H9 (cell line): ENCODE data around the gene CHN1. TPM values are rescaled to one million over a fixed set of nuclear protein-coding genes. Genes with fewer than 3 reads are reported as not detected.

ENCODE experiments used
- DNase-seq: peaks from one replicate; pipeline ENCODE4 v3.0.0-alpha.2; 2017
- H2AFZ ChIP-seq: one replicate; pipeline ENCODE4 v1.6.1; 2013; ENCODE audit warnings: mild to moderate bottlenecking, low read length, control low read depth, moderate library complexity
- H2AK5ac ChIP-seq: 2 replicates; pipeline ENCODE4 v1.6.1; 2013; ENCODE audit warnings: low read length, control low read depth, mixed read lengths; ENCODE audit not compliant: insufficient read length
- H2BK120ac ChIP-seq: one replicate; pipeline ENCODE4 v1.6.1; 2013; ENCODE audit warnings: low read depth, mild to moderate bottlenecking, low read length, control low read depth, inconsistent platforms; ENCODE audit not compliant: poor library complexity, severe bottlenecking
- H2BK12ac ChIP-seq: 2 replicates; pipeline ENCODE4 v1.6.1; 2013; ENCODE audit warnings: low read length, control low read depth, mixed read lengths, low read depth; ENCODE audit not compliant: insufficient read length
- H2BK15ac ChIP-seq: 2 replicates; pipeline ENCODE4 v1.6.1; 2013; ENCODE audit warnings: low read depth, low read length, control low read depth
- H2BK20ac ChIP-seq: one replicate; pipeline ENCODE4 v1.6.1; 2013; ENCODE audit warnings: low read depth, mild to moderate bottlenecking, low read length, control low read depth, inconsistent platforms; ENCODE audit not compliant: poor library complexity, severe bottlenecking
- H2BK5ac ChIP-seq: 2 replicates; pipeline ENCODE4 v1.6.1; 2013; ENCODE audit warnings: low read length, control low read depth, mixed read lengths; ENCODE audit not compliant: insufficient read length
- H3K14ac ChIP-seq: 2 replicates; pipeline ENCODE4 v1.6.1; 2013; ENCODE audit warnings: low read length, control low read depth; ENCODE audit not compliant: insufficient read depth
- H3K18ac ChIP-seq: 2 replicates; pipeline ENCODE4 v1.6.1; 2013; ENCODE audit warnings: low read depth, mild to moderate bottlenecking, mixed read lengths, low read length, control low read depth; ENCODE audit not compliant: insufficient read length
- H3K23ac ChIP-seq: 2 replicates; pipeline ENCODE4 v1.6.1; 2013; ENCODE audit warnings: low read length, control low read depth, mixed read lengths, low read depth; ENCODE audit not compliant: insufficient read length
- H3K23me2 ChIP-seq: 2 replicates; pipeline ENCODE4 v1.6.1; 2013; ENCODE audit warnings: low read depth, mild to moderate bottlenecking, mixed read lengths, low read length, control low read depth; ENCODE audit not compliant: insufficient read length, poor library complexity, severe bottlenecking
- H3K27ac ChIP-seq: 2 replicates; pipeline ENCODE4 v1.5.1; 2013; ENCODE audit warnings: low read length, control low read depth, mixed read lengths, low read depth; ENCODE audit not compliant: insufficient read length
- H3K27me3 ChIP-seq: 2 replicates; pipeline ENCODE4 v1.6.1; 2013; ENCODE audit warnings: low read length, control low read depth, inconsistent platforms; ENCODE audit not compliant: insufficient read depth
- H3K4ac ChIP-seq: 2 replicates; pipeline ENCODE4 v1.6.1; 2013; ENCODE audit warnings: low read depth, mild to moderate bottlenecking, control low read depth, inconsistent platforms, low read length, moderate library complexity
- H3K4me1 ChIP-seq: 2 replicates; pipeline ENCODE4 v1.6.1; 2013; ENCODE audit warnings: low read length, control low read depth, inconsistent platforms; ENCODE audit not compliant: insufficient read depth
- H3K4me2 ChIP-seq: 2 replicates; pipeline ENCODE4 v1.6.1; 2013; ENCODE audit warnings: low read length, control low read depth, mixed read lengths; ENCODE audit not compliant: insufficient read length, insufficient read depth
- H3K56ac ChIP-seq: 2 replicates; pipeline ENCODE4 v1.6.1; 2013; ENCODE audit warnings: low read depth, mild to moderate bottlenecking, mixed read lengths, low read length, control low read depth; ENCODE audit not compliant: insufficient read length
- H3K79me1 ChIP-seq: 2 replicates; pipeline ENCODE4 v1.6.1; 2013; ENCODE audit warnings: low read depth, mild to moderate bottlenecking, moderate library complexity, low read length, control low read depth, inconsistent platforms; ENCODE audit not compliant: insufficient read depth, poor library complexity, severe bottlenecking
- H3K79me2 ChIP-seq: 2 replicates; pipeline ENCODE4 v1.6.1; 2013; ENCODE audit warnings: low read length, control low read depth, inconsistent platforms; ENCODE audit not compliant: insufficient read depth
- H3K9ac ChIP-seq: 2 replicates; pipeline ENCODE4 v1.6.1; 2013; ENCODE audit warnings: low read length, control low read depth, mixed read lengths; ENCODE audit not compliant: insufficient read length; ENCODE audit errors: extremely low read depth
- H3K9me3 ChIP-seq: one replicate; pipeline ENCODE4 v1.6.1; 2013; ENCODE audit warnings: low read depth, low read length, inconsistent platforms; ENCODE audit not compliant: control insufficient read depth
- H3T11ph ChIP-seq: one replicate; pipeline ENCODE4 v1.6.1; 2013; ENCODE audit warnings: mild to moderate bottlenecking, low read length, control low read depth, inconsistent platforms
- H4K20me1 ChIP-seq: one replicate; pipeline ENCODE4 v1.6.1; 2013; ENCODE audit not compliant: control insufficient read depth, insufficient read length, insufficient read depth
- H4K5ac ChIP-seq: 2 replicates; pipeline ENCODE4 v1.6.1; 2013; ENCODE audit warnings: low read depth, mild to moderate bottlenecking, mixed read lengths, low read length, control low read depth; ENCODE audit not compliant: insufficient read length
- H4K8ac ChIP-seq: replicated peaks from 2 replicates; pipeline ENCODE4 v1.6.1; 2013; ENCODE audit warnings: low read length, control low read depth, mixed read lengths, low read depth; ENCODE audit not compliant: insufficient read length
- H4K91ac ChIP-seq: 2 replicates; pipeline ENCODE4 v1.6.1; 2013; ENCODE audit warnings: low read depth, mild to moderate bottlenecking, moderate library complexity, mixed read lengths, low read length, control low read depth; ENCODE audit not compliant: insufficient read length
- H3K27ac Mint-ChIP-seq, 3 experiments: 2 replicates in 2 of 3; 3 replicates in 1 of 3; pipeline ENCODE4 v1.8.0; 2020 to 2021; ENCODE audit warnings: mixed read lengths in 3 of 3, mild to moderate bottlenecking in 1 of 3, moderate library complexity in 1 of 3
- H3K27me3 Mint-ChIP-seq: 2 replicates; pipeline ENCODE4 v1.8.0; 2021; ENCODE audit warnings: low read depth, mild to moderate bottlenecking, moderate library complexity, mixed read lengths
- H3K36me3 Mint-ChIP-seq, 3 experiments: 2 replicates in 2 of 3; 3 replicates in 1 of 3; pipeline ENCODE4 v1.8.0; 2020 to 2021; ENCODE audit warnings: low read depth in 3 of 3, mixed read lengths in 3 of 3; ENCODE audit not compliant: insufficient read depth in 1 of 3
- H3K4me1 Mint-ChIP-seq, 2 experiments: 2 replicates each; pipeline ENCODE4 v1.8.0; 2020; ENCODE audit warnings: mixed read lengths in 2 of 2
- H3K4me3 Mint-ChIP-seq, 2 experiments: 2 replicates in 1 of 2; 3 replicates in 1 of 2; pipeline ENCODE4 v1.8.0; 2020 to 2021; ENCODE audit warnings: mild to moderate bottlenecking in 2 of 2, mixed read lengths in 2 of 2, moderate library complexity in 1 of 2
- H3K9me3 Mint-ChIP-seq, 2 experiments: 2 replicates in 1 of 2; 3 replicates in 1 of 2; pipeline ENCODE4 v1.8.0; 2020; ENCODE audit warnings: mild to moderate bottlenecking in 2 of 2, mixed read lengths in 2 of 2, moderate library complexity in 1 of 2
- CTCF ChIP-seq: fragments of 200-600 bp; sonication (generic); conservative IDR thresholded peaks from 3 replicates; pipeline ENCODE4 v1.8.0; 2021; ENCODE audit warnings: antibody characterized with exemption, mild to moderate bottlenecking
- WGBS: extraction: QIAGEN DNeasy Blood & Tissue Kit; methylation state at CpG from one replicate; pipeline ENCODE4 v1.1.7; 2013; ENCODE audit warnings: missing lambda C conversion rate, low lambda C conversion rate, mixed read lengths; ENCODE audit not compliant: insufficient read length; ENCODE audit errors: extremely low coverage; 5-methylcytosine and 5-hydroxymethylcytosine counted together
- total RNA-seq: library from RNA; stranded (reverse); gene quantifications from 2 replicates; pipeline ENCODE4 v1.2.1, GENCODE V29; 2021

Gene CHN1
- total RNA-seq, 1 experiment from 2014 or later: 33.9 TPM

DNA sequence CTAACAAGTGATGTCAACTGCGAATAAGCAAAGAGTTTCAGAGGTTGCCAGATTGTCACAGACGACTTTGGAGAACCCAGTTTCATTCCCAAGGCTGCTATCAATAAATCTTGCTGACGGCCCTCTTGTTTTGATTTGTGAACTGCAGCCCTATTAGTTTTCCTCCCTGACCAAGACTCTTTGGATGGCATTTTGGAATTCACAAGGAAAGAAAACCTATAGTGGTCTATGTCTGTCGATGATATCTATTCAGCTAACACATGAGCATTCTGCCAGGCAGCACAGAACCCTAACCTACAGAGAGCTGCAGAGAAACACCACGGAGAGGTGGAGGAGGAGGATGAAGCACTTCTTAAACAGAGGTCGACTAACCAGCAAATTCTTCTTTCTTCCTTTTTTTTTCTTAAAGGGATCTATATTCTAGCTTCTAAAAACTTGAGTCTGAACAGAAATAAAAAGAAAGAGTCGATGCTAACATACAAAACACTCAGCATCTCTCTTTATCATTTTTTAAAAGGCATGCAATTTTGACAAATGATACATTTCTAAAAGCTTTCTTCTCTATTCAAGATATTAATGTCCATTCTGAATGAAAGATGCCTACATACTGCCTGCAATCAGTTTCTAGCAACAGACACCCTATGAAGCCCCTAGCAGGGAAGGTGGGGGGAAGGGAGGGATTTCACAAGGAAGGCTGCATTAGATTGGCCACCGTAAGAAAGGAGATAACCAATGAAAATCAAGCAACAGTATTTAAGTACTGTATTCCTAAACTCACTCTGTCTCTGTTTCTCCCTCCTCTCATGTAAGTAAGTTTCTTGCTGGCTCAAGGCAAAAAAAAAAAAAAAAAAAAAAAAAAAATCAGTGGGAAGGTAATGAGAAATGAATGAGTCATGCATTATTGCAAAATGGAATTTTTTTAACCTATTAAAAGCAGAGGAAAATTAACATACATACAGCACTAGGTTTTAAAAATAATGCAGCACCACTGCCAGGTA, 157.9 kb downstream of the CHN1 start:
- Histone ChIP-seq H2BK12ac (no peak overlapping the region), H3K4me2 (peak overlapping the region; percentile 2), H4K20me1 (no peaks in the 10 kb centered on the region), H2BK15ac (no peak overlapping the region), H3K79me2 (no peaks in the 10 kb centered on the region), H3T11ph (no peak overlapping the region), H3K27me3 (no peaks in the 10 kb centered on the region), H3K14ac (no peak overlapping the region), H2BK20ac (no peak overlapping the region), H4K8ac (no peak overlapping the region), H3K4ac (no peak overlapping the region), H2AK5ac (no peak overlapping the region), H4K91ac (no peak overlapping the region), H3K56ac (no peak overlapping the region), H4K5ac (no peak overlapping the region), H3K79me1 (no peaks in the 10 kb centered on the region), H3K23ac (no peak overlapping the region), H3K9me3 (no peaks in the 10 kb centered on the region), H2BK120ac (no peak overlapping the region), H3K4me1 (peaks cover 9% of the 10 kb centered on the region), H2AFZ (no peak overlapping the region), H2BK5ac (no peak overlapping the region), H3K23me2 (no peaks in the 10 kb centered on the region), H3K27ac (no peak overlapping the region), H3K18ac (no peak overlapping the region), H3K9ac (no peak overlapping the region)
- WGBS: no CpG with 5 or more reads among the region's 8 CpGs
- peak overlapping the region; percentile 34 to 38; a peak in 3 of 5 replicates for H3K4me3 Mint-ChIP-seq
- H3K36me3 Mint-ChIP-seq: peaks cover 0 to 7% (median 4%) of the 10 kb centered on the region in 3 experiments; a peak in 2 of 7 replicates
- no peaks in the 10 kb centered on the region for H3K27me3 Mint-ChIP-seq
- peak; percentile 49 for DNase-seq
- peak overlapping the region in 1 of 3 experiments; percentile 95; a peak in 4 of 7 replicates for H3K27ac Mint-ChIP-seq
- peaks cover 65 to 74% of the 10 kb centered on the region in 2 experiments for H3K4me1 Mint-ChIP-seq
- TF ChIP-seq CTCF: no peak
- H3K9me3 Mint-ChIP-seq: no peaks in the 10 kb centered on the region
